Glomerular endothelial cell (primary cell): Measurements from ENCODE around the gene PLAC8L1. TPM values are rescaled to one million over a fixed set of nuclear protein-coding genes. Genes with fewer than 3 reads are reported as not detected.

Source experiments
- DNase-seq: peaks from one replicate; pipeline ENCODE4 v3.0.0-alpha.2; 2011; ENCODE audit warnings: low read depth, low spot score; ENCODE audit errors: extremely low read depth
- total RNA-seq: library from RNA; depleted of rRNA; stranded (reverse); fragments of >200 nt; gene quantifications from 2 replicates; pipeline ENCODE4 v1.2.3, GENCODE V29; 2015

The PLAC8L1 gene
- total RNA-seq, 1 donor from 2014 or later: not detected

GRCh38 chr5:146047396-146047795 lies 58.0 kb downstream of the PLAC8L1 start:
- DNase-seq: no peak

GRCh38 chr5:146043722-146044121 lies 61.7 kb downstream of the PLAC8L1 start:
- no peak for DNase-seq

- DNase-seq: peak; percentile 39
These were observed 62.6 kb downstream of the PLAC8L1 start for GRCh38 chr5:146042628-146043279.

GRCh38 chr5:146041180-146041789 lies 64.1 kb downstream of the PLAC8L1 start:
- DNase-seq: no peak

GRCh38 chr5:146040527-146040926 lies 64.8 kb downstream of the PLAC8L1 start:
- DNase-seq: no peak

DNA sequence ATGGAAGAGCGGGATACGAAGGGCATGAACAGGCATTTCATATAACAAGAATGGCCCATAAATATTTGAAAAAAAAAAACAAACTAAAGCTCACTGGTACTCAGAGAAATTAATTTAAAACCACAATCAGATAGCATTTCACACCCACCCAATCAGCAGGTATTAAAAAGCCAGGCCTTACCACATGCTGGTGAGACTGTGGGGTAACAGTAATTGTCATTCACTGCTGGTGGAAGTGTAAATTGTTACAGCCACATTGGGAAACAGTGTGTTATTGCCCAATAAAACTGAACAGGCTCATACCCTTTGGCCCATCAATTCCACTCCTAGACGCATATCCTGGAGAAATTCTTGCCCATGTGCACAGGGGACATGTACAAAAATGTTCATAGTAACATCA lies 66.0 kb downstream of the PLAC8L1 start:
- no peak for DNase-seq

- no peak for DNase-seq
These were observed 70.8 kb downstream of the PLAC8L1 start for GRCh38 chr5:146034605-146035004.

Other genes starting within 250 kb of the PLAC8L1 start
- not detected in 2 replicates for gene GRXCR2, start 232.6 kb downstream of the PLAC8L1 start, total RNA-seq
- gene SH3RF2, start 169.0 kb downstream of the PLAC8L1 start, total RNA-seq: 4.0 and 6.5 TPM in 2 replicates
- 76.1 and 76.3 TPM in 2 replicates for gene LARS1, start 77.1 kb upstream of the PLAC8L1 start, total RNA-seq
- gene RBM27, start 98.0 kb upstream of the PLAC8L1 start, total RNA-seq: 14.6 and 18.8 TPM in 2 replicates
- gene POU4F3, start 233.3 kb upstream of the PLAC8L1 start, total RNA-seq: 0.12 TPM in 1 of 2 replicates, not detected in the other